ENCODE measurements around the gene CFAP92.
A peak's percentile ranks its signal among the peaks of the same experiment; 100 is the strongest.

The CFAP92 gene

DNA sequence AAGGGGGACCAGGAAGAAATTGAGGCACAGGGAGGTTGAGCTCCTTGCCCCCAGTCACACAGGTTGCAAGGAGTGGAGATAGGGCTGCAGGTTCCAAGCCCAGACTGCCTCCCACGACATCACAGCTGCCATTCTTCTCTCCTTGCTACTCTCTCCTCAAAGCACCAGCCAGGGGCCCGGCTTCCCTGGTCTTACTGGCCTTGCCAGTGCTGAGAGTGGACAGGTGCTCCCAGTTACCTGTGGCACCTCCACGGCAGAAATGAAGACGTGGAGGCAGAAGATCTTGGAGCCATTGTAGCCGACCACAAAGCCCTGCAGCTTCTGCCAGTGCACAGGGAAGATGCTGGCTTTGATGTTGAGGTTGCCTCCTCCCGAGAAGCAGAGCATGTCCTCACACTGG is 132.4 kb downstream of the CFAP92 start:
- Histone ChIP-seq H3K36me3 (peaks cover 36 to 51% (median 43%) of the 10 kb centered on the region in 11 experiments; a peak in 21 of 22 replicates), H3K4me3 (0 out of 20 replicates have a peak overlapping the region, but pooled peaks of 1 of the 10 experiments have one; percentile 7), H4K20me1 (no peaks in the 10 kb centered on the region), H3K4me1 (peaks cover 0 to 14% (median 12%) of the 10 kb centered on the region in 10 experiments; a peak in 17 of 20 replicates), H3K27ac (no peak overlapping the region), H3K27me3 (no peaks in the 10 kb centered on the region), H3K9ac (no peak overlapping the region), H3K4me2 (no peak overlapping the region), H3K9me3 (replicated peaks in 1 of 11) (peaks cover 55 to 59% (median 59%) of the 10 kb centered on the region in 11 experiments)
- TF ChIP-seq Cebpa-rat (IDR thresholded peaks at IDR 0.05): no peak
